T-cell (primary cell): ENCODE measurements around the gene TF. TPM values are rescaled to one million over a fixed set of nuclear protein-coding genes. Genes with fewer than 3 reads are reported as not detected.

Source experiments
- ATAC-seq, 4 experiments: fragments of 200-7000 bp in 3 of 4; fragments of 150-1000 bp in 1 of 4; cut with Tn5 transposase; replicated peaks in 1 of 4; 1 replicate in 3 of 4; 2 replicates in 1 of 4; pipeline ENCODE4 v1.10.0; 2021; ENCODE audit warnings: moderate library complexity in 3 of 4, mild to moderate bottlenecking in 2 of 4, moderate number of reproducible peaks in 1 of 4
- CTCF ChIA-PET, 2 donors: fragments of 300-600 bp; sonication (Branson Sonifier 250); formaldehyde crosslinking; loops; one replicate each; lab custom pipeline; 2022; ENCODE audit warnings: antibody characterized with exemption in 2 of 2; lab: Charles Lee
- POLR2A ChIA-PET, 2 donors: fragments of 300-600 bp; sonication (Branson Sonifier 250); formaldehyde crosslinking; loops; one replicate each; lab custom pipeline; 2022; ENCODE audit warnings: antibody characterized with exemption in 2 of 2; lab: Charles Lee
- DNase-seq, 35 experiments: peaks; one replicate each; pipeline versions ENCODE4 v3.0.0 to v3.0.0-alpha.2; 2013 to 2023
- H3K27ac ChIP-seq: one replicate; pipeline ENCODE4 v1.5.1; 2013; ENCODE audit warnings: low read length
- H3K27me3 ChIP-seq, 2 experiments: replicated peaks in 1 of 2; 1 replicate in 1 of 2; 2 replicates in 1 of 2; pipeline versions ENCODE4 v1.6.1 to v1.7.0; 2013; ENCODE audit warnings: low read length in 1 of 2, mixed read lengths in 1 of 2; ENCODE audit not compliant: control insufficient read depth in 2 of 2, insufficient read depth in 2 of 2; ENCODE audit errors: extremely low read depth in 1 of 2
- H3K36me3 ChIP-seq, 2 donors: 1 replicate in 1 of 2; 2 replicates in 1 of 2; pipeline versions ENCODE4 v1.6.1 to v1.7.0; 2013; ENCODE audit warnings: low read length in 1 of 2; ENCODE audit not compliant: control insufficient read depth in 2 of 2, insufficient read depth in 1 of 2; ENCODE audit errors: extremely low read depth in 1 of 2
- H3K4me1 ChIP-seq, 2 experiments: 1 replicate in 1 of 2; 2 replicates in 1 of 2; pipeline versions ENCODE4 v1.6.1 to v1.7.0; 2013; ENCODE audit warnings: low read length in 2 of 2, mixed read lengths in 1 of 2; ENCODE audit not compliant: insufficient read depth in 2 of 2, control insufficient read depth in 1 of 2; ENCODE audit errors: extremely low read depth in 1 of 2
- H3K4me3 ChIP-seq, 2 donors: 1 replicate in 1 of 2; 2 replicates in 1 of 2; pipeline versions ENCODE4 v1.5.1 to v1.7.0; 2013; ENCODE audit warnings: mild to moderate bottlenecking in 2 of 2, low read length in 1 of 2, moderate library complexity in 1 of 2; ENCODE audit not compliant: control insufficient read depth in 1 of 2; ENCODE audit errors: extremely low read depth in 1 of 2
- H3K9me3 ChIP-seq: 2 replicates; pipeline ENCODE4 v1.7.0; 2013
- H3K27ac Mint-ChIP-seq, 2 donors: one replicate each; pipeline ENCODE4 v1.8.0; 2020 to 2021; ENCODE audit warnings: mild to moderate bottlenecking in 2 of 2, mixed read lengths in 2 of 2
- H3K27me3 Mint-ChIP-seq, 2 donors: one replicate each; pipeline ENCODE4 v1.8.0; 2021 to 2022; ENCODE audit warnings: mixed read lengths in 2 of 2
- H3K36me3 Mint-ChIP-seq: one replicate; pipeline ENCODE4 v1.8.0; 2021; ENCODE audit warnings: mixed read lengths
- H3K4me1 Mint-ChIP-seq, 3 donors: one replicate each; pipeline ENCODE4 v1.8.0; 2020 to 2022; ENCODE audit warnings: mixed read lengths in 3 of 3, mild to moderate bottlenecking in 1 of 3
- H3K4me3 Mint-ChIP-seq, 3 donors: one replicate each; pipeline ENCODE4 v1.8.0; 2020 to 2022; ENCODE audit warnings: mild to moderate bottlenecking in 3 of 3, mixed read lengths in 3 of 3, moderate library complexity in 3 of 3
- H3K9me3 Mint-ChIP-seq, 3 donors: one replicate each; pipeline ENCODE4 v1.8.0; 2020 to 2022; ENCODE audit warnings: mixed read lengths in 3 of 3
- WGBS: methylation state at CpG from one replicate; pipeline ENCODE4 v1.1.5; 2013; ENCODE audit warnings: missing lambda C conversion rate; ENCODE audit not compliant: insufficient coverage; 5-methylcytosine and 5-hydroxymethylcytosine counted together
- total RNA-seq, 35 experiments: library from RNA in 6 of 35; stranded (reverse) in 6 of 35; fragments of 120-200 nt in 1 of 35; gene quantifications; one replicate each; pipeline versions ENCODE4 v1.2.1 to v1.2.4 and lab custom pipeline; 2013 to 2026

The TF gene
- total RNA-seq, 5 donors from 2014 or later (not counting 1 experiment from before 2014, with no cell fraction given), result 0.65 to 15.3 (median 9.8) TPM

DNA sequence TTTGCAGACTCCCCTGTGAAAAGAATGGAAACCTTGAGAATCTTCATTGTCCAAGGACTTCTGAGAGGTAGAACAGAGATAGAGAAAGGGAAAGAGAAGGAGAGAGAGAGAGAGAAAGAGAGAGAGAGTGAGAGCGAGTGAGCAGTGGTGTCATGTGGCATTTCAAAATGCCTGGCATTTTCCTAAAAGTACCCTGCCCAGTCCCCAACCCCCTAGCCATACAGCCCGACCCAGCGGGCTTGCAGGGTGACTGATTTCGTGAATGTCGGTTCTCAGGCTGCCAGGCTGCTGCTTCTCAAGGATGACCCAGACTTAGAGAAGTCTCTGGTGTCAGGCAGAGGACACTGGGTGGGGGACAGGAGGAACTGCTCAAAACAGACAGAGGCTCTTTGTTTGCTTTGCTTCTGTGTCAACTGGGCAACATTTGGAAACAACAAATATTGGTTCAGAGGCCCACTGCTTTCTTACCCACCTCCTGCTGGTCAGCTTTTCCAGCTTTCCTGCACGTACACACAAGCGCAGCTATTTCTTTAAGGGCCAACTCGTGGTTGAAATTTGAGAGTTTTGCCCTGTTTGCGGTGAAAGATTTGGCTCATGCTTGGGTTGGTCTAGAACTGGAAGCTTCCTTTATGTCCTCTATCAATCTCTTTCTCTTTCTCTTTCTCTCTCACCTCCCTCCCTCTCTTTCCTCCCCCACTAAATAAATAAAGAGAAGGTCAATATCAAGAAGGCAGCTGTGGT lies 3.7 kb upstream of the TF start:
- WGBS, result 80% methylated on average over 1 of the region's 9 CpGs
- H3K36me3 Mint-ChIP-seq, result no peaks in the 10 kb centered on the region
- H3K27ac Mint-ChIP-seq, result no peak overlapping the region
- H3K36me3 ChIP-seq, result no peaks in the 10 kb centered on the region
- no peak for DNase-seq
- H3K27me3 Mint-ChIP-seq, result peaks cover 40 to 42% of the 10 kb centered on the region in 2 donors
- H3K4me3 Mint-ChIP-seq, result no peak overlapping the region
- no peaks in the 10 kb centered on the region for H3K9me3 ChIP-seq
- peaks cover 4 to 35% of the 10 kb centered on the region in 2 experiments for H3K27me3 ChIP-seq
- H3K27ac ChIP-seq, result no peak overlapping the region
- no peak overlapping the region for H3K4me3 ChIP-seq
- ChIA-PET CTCF (interaction anchor here in 1 of 2 donors (0.7 kb wide), 1 partner anchor 1101 kb away, joined by 4 read pairs; no protein-coding TSS in a partner anchor), POLR2A (no interaction called here)
- peaks cover 0 to 6% of the 10 kb centered on the region in 2 experiments for H3K4me1 ChIP-seq
- ATAC-seq, result no peak
- peaks cover 0 to 2% (median 2%) of the 10 kb centered on the region in 3 donors for H3K4me1 Mint-ChIP-seq
- peaks cover 5 to 10% (median 9%) of the 10 kb centered on the region in 3 donors for H3K9me3 Mint-ChIP-seq

DNA sequence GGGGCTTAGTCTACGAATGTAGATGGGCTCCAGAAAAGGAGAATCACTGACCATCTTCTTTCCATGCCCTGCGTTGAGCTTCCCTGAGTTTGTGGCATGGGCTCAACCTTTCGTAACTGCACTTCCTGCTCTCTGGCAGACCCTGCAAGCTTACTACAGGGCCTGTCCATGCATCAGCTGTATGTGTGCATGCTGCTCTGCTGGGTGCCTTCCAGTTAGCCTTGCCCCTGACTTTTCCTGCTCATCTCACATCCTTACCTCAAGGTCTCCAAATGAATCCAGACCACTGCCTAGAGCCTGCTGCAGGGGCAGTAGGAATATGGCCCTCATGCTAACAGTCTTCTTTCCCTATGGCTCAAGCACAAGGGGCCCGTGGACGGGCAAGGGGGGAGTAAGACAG lies 2.0 kb upstream of the TF start:
- no peak overlapping the region for H3K4me3 Mint-ChIP-seq
- 86% methylated on average over 3 of the region's 5 CpGs for WGBS
- H3K36me3 ChIP-seq, result no peaks in the 10 kb centered on the region
- peaks cover 0 to 6% of the 10 kb centered on the region in 2 experiments for H3K4me1 ChIP-seq
- peaks cover 0 to 2% (median 2%) of the 10 kb centered on the region in 3 donors for H3K4me1 Mint-ChIP-seq
- peaks cover 4 to 44% of the 10 kb centered on the region in 2 experiments for H3K27me3 ChIP-seq
- H3K9me3 ChIP-seq, result no peaks in the 10 kb centered on the region
- no peak for ATAC-seq
- POLR2A ChIA-PET, result interaction anchor here in 1 of 2 donors (0.6 kb wide), 1 partner anchor 1058 kb away, joined by 5 read pairs; no protein-coding TSS in a partner anchor
- H3K36me3 Mint-ChIP-seq, result no peaks in the 10 kb centered on the region
- H3K9me3 Mint-ChIP-seq, result peaks cover 0 to 2% (median 0%) of the 10 kb centered on the region in 3 donors
- H3K27me3 Mint-ChIP-seq, result peaks cover 44 to 48% of the 10 kb centered on the region in 2 donors
- no peak overlapping the region for H3K27ac ChIP-seq
- CTCF ChIA-PET, result no interaction called here
- H3K27ac Mint-ChIP-seq, result no peak overlapping the region
- no peak for DNase-seq
- no peak overlapping the region for H3K4me3 ChIP-seq

DNA sequence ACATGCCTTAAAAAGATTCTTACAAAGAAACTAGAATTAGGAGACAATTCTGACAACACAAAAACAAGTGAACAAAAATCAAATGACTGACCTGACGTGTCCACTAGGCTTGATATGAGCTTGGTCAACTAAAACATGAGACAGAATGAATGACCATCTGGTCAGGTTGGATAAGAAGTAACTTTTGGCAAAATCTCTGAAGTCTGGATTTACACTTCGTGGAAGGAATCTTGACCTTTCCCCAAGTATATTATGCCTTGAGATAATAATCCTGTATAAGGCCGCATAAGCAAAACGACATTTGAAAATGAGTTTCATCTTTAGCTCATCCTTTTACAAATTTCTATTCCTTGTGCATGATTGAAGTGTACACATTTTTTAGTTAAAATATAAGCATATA lies 1.1 kb upstream of the TF start:
- Mint-ChIP-seq H3K36me3 (no peaks in the 10 kb centered on the region), H3K4me1 (peaks cover 0 to 2% (median 2%) of the 10 kb centered on the region in 3 donors), H3K9me3 (peaks cover 0 to 2% (median 0%) of the 10 kb centered on the region in 3 donors), H3K27me3 (peaks cover 51 to 52% of the 10 kb centered on the region in 2 donors), H3K27ac (no peak overlapping the region), H3K4me3 (no peak overlapping the region)
- ChIA-PET POLR2A (no interaction called here), CTCF (no interaction called here)
- H3K9me3 ChIP-seq, result no peaks in the 10 kb centered on the region
- DNase-seq (no peak), ATAC-seq (no peak)
- no CpG with 5 or more reads among the region's 4 CpGs for WGBS
- no peaks in the 10 kb centered on the region for H3K36me3 ChIP-seq
- peaks cover 0 to 6% of the 10 kb centered on the region in 2 experiments for H3K4me1 ChIP-seq
- no peak overlapping the region for H3K27ac ChIP-seq
- peaks cover 4 to 44% of the 10 kb centered on the region in 2 experiments for H3K27me3 ChIP-seq
- no peak overlapping the region for H3K4me3 ChIP-seq

DNA sequence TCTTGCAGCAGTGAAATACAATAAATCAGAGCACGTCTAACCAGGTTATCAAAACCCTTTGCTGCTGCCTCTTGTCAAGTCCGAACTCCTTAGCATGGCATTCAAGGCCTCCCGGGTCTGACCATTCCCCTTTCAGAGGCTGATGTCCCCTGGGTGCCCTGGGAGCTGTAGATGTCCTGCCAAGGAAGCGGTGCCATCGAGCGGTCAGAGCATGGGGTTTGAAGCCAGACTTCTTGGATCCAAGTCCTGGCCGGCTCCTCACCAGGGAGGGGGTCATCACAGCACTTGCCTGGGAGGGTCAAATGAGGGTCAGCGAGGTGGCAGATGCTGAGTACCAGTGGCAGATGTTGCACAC lies 496 bp downstream of the TF start:
- DNase-seq, result no peak
- ATAC-seq, result no peak
- Mint-ChIP-seq H3K27ac (no peak overlapping the region), H3K4me1 (peaks cover 0 to 2% (median 2%) of the 10 kb centered on the region in 3 donors), H3K4me3 (peak overlapping the region in 1 of 3 donors; percentile 49), H3K27me3 (peaks cover 50 to 51% of the 10 kb centered on the region in 2 donors), H3K36me3 (no peaks in the 10 kb centered on the region), H3K9me3 (no peaks in the 10 kb centered on the region)
- peaks cover 0 to 6% of the 10 kb centered on the region in 2 experiments for H3K4me1 ChIP-seq
- 80% methylated on average over 8 of the region's 8 CpGs for WGBS
- no peak overlapping the region for H3K27ac ChIP-seq
- no peak overlapping the region for H3K4me3 ChIP-seq
- H3K9me3 ChIP-seq, result no peaks in the 10 kb centered on the region
- peaks cover 4 to 42% of the 10 kb centered on the region in 2 experiments for H3K27me3 ChIP-seq
- POLR2A ChIA-PET, result no interaction called here
- CTCF ChIA-PET, result no interaction called here
- H3K36me3 ChIP-seq, result no peaks in the 10 kb centered on the region

DNA sequence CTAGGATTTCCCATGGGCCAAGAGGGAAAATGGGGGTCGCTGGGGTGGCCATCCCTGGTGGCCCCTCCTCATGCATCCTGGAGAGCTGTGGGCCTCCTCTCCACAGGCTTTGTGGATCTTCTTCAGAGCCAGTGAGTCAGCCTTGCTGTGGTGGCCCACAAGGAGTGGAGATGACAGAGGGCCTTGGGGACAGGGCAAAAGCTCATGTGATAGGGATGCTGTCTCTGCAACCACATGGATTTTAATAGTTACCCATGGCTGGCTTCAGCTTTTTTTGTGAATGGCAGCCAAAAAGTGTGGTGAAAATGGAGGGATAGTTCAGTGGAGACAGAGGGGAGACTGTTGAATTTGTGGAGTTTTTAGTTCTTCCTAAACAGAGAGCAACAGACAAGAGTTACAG lies 1.2 kb downstream of the TF start:
- POLR2A ChIA-PET, result no interaction called here
- H3K9me3 Mint-ChIP-seq, result no peaks in the 10 kb centered on the region
- no peak overlapping the region for H3K27ac ChIP-seq
- no peaks in the 10 kb centered on the region for H3K36me3 Mint-ChIP-seq
- no peak overlapping the region for H3K4me3 ChIP-seq
- peaks cover 46 to 47% of the 10 kb centered on the region in 2 donors for H3K27me3 Mint-ChIP-seq
- DNase-seq, result no peak
- ATAC-seq, result no peak
- no peak overlapping the region for H3K27ac Mint-ChIP-seq
- H3K27me3 ChIP-seq, result peaks cover 4 to 39% of the 10 kb centered on the region in 2 experiments
- H3K9me3 ChIP-seq, result no peaks in the 10 kb centered on the region
- CTCF ChIA-PET, result no interaction called here
- no peak overlapping the region for H3K4me3 Mint-ChIP-seq
- peaks cover 0 to 6% of the 10 kb centered on the region in 2 experiments for H3K4me1 ChIP-seq
- peaks cover 0 to 2% (median 2%) of the 10 kb centered on the region in 3 donors for H3K4me1 Mint-ChIP-seq
- 71% methylated on average over 1 of the region's 1 CpG for WGBS
- H3K36me3 ChIP-seq, result no peaks in the 10 kb centered on the region

DNA sequence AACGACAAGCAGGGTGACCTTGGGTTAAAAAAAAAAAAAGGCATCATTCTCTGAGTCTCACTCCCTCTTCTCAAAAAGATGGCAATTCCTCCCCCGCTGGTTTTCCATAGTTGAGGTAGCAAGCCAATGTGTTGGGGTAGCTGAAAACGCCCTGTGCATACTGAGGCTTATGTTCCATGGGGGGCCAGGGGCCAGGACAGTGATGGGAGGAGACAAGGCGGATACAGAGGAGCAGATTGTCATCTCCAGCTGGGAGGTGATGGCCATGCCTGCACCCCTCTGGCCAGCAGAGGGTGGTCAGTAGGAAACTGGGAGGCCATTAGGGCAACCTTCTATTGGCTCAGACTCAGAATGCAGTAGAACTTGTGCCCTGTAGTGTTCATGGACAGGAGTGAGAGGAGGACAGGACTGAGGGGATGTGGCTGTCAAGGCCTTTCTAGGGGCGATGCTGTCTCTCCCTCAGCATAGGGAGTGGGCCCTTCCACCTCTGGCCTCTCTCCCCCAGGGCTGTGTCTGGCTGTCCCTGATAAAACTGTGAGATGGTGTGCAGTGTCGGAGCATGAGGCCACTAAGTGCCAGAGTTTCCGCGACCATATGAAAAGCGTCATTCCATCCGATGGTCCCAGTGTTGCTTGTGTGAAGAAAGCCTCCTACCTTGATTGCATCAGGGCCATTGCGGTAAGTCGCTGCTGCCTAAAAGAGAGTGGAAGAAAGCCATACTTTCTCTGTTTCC lies 1.9 kb downstream of the TF start:
- no peak for DNase-seq
- no peak overlapping the region for H3K27ac ChIP-seq
- POLR2A ChIA-PET, result no interaction called here
- CTCF ChIA-PET, result interaction anchor here in 1 of 2 donors (0.7 kb wide), 1 partner anchor 971 kb away, joined by 4 read pairs; no protein-coding TSS in a partner anchor
- H3K27me3 ChIP-seq, result peaks cover 4 to 39% of the 10 kb centered on the region in 2 experiments
- H3K4me1 Mint-ChIP-seq, result peaks cover 0 to 2% (median 2%) of the 10 kb centered on the region in 3 donors
- no peaks in the 10 kb centered on the region for H3K36me3 ChIP-seq
- H3K36me3 Mint-ChIP-seq, result no peaks in the 10 kb centered on the region
- WGBS, result 62% methylated on average over 3 of the region's 12 CpGs
- no peaks in the 10 kb centered on the region for H3K9me3 ChIP-seq
- H3K4me3 Mint-ChIP-seq, result no peak overlapping the region
- H3K9me3 Mint-ChIP-seq, result no peaks in the 10 kb centered on the region
- no peak for ATAC-seq
- H3K27me3 Mint-ChIP-seq, result peaks cover 44% of the 10 kb centered on the region in 2 donors
- peaks cover 0 to 6% of the 10 kb centered on the region in 2 experiments for H3K4me1 ChIP-seq
- H3K4me3 ChIP-seq, result no peak overlapping the region
- H3K27ac Mint-ChIP-seq, result no peak overlapping the region
